LNCaP clone FGC (cell line): ENCODE data around the gene LPIN1.
"Not testable (repeated sequence)": the region's sequence is repeated elsewhere in the genome, so short reads cannot be mapped to it uniquely, and the experiment has no call there.

Source experiments
- DNase-seq: peaks from one replicate; pipeline ENCODE4 v3.0.0-alpha.2; 2011; ENCODE audit warnings: low read depth
- H3K4me3 ChIP-seq: 2 replicates; pipeline ENCODE4 v1.5.1; 2011; ENCODE audit warnings: mild to moderate bottlenecking, low read depth, low read length, control low read depth
- TF ChIP-seq, protein P1 (sequence below): IDR thresholded peaks from 2 replicates; pipeline ENCODE4 v1.5.1; 2012; ENCODE audit warnings: mild to moderate bottlenecking; ENCODE audit not compliant: control insufficient read depth, insufficient read depth; ENCODE audit errors: extremely low read depth

LPIN1 gene

DNA sequence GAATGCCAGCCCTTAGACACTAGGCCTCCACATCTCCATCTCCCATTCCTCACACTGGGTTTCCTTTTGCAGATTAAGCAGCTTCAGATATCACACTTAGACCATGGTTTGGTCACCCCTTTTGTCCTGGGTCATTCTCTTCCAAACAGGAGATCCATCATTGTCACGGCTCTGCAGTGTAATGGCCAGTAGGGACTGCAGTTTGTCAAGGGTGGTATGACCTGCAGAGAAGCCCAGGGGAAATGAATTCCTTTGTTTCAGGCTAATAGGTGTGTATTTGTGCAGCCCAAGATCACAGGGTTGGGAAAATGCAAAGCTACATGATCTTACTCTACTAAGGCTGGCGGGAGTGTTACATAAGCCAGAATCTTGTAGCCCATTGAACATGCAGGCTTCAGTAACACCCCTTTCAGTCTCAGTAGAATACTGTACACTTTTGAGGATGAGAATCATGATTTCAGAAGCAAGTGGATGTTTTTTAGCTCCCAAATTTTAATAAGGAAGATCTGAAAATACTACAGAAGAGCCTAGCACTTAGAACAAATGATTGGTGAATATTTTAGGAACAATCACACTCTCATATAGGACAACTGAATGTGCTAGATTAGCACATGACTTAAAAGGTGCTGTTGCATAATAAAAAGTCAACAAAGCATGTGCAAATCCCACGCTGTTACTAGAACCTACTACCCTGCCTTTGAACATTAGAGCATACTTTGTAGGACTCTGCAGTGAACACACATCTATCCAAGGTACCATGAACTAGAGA, 24.0 kb upstream of the LPIN1 start:
- no peak overlapping the region for H3K4me3 ChIP-seq
- DNase-seq: no peak
- TF ChIP-seq, protein P1, sequence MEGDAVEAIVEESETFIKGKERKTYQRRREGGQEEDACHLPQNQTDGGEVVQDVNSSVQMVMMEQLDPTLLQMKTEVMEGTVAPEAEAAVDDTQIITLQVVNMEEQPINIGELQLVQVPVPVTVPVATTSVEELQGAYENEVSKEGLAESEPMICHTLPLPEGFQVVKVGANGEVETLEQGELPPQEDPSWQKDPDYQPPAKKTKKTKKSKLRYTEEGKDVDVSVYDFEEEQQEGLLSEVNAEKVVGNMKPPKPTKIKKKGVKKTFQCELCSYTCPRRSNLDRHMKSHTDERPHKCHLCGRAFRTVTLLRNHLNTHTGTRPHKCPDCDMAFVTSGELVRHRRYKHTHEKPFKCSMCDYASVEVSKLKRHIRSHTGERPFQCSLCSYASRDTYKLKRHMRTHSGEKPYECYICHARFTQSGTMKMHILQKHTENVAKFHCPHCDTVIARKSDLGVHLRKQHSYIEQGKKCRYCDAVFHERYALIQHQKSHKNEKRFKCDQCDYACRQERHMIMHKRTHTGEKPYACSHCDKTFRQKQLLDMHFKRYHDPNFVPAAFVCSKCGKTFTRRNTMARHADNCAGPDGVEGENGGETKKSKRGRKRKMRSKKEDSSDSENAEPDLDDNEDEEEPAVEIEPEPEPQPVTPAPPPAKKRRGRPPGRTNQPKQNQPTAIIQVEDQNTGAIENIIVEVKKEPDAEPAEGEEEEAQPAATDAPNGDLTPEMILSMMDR: no peak

DNA sequence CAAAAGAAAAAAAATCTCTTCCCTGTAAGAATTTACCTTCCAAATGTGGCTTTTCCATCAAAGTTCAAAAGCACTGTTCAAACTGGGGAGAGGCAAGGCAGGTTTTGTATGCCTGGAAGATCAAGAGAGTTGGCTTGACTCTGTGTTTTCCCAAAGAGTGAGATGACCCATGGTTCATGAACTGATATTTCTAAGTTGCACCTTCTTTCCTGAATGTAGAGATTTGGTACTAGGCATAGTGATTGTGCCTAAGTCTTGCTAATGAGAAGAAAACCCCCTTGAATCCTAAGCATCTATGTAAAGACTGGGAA, 23.4 kb upstream of the LPIN1 start:
- H3K4me3 ChIP-seq: no peak overlapping the region
- no peak for DNase-seq
- TF ChIP-seq, protein P1: no peak

DNA sequence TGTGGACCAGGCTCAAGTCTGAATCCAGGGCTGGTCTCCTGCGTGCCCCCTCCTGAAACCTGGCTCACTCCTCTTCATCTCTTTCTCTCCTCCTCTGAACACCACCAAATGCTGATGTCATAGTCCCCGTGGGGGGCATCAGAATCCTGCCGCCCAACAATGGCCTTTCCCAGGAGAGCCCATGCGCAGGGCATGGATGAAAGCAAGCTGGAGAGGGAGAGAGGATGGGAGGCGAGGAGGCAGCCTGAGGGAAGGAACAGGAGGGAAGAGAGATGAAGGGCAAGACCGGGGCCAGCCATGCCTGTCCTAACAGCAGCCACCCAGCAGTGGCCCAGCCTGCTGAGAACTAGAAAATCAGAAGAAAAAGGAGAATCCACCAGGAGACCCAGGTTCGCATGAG, 22.3 kb upstream of the LPIN1 start:
- no peak for DNase-seq
- TF ChIP-seq, protein P1: no peak
- no peak overlapping the region for H3K4me3 ChIP-seq

DNA sequence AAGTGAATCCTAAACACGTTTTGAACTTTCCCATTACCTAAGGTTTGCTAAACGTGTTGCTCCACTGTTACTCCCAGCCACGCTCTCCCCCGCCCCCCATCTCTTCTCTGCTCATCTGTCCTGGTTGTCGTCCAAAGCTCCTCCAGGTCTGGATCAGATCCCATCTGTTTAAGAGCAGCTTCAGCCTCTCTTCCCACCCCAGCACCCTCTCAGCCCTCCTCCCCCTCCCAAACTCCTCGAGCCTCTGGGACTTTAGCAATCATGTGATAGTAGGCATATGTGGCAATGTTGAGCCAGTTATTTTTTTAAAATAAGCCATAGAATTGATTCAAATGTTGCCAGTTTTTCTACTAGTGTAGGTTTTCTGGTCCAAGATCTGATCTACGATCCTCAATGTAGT, 20.0 kb upstream of the LPIN1 start:
- DNase-seq: no peak
- TF ChIP-seq, protein P1: no peak
- H3K4me3 ChIP-seq: no peak overlapping the region

DNA sequence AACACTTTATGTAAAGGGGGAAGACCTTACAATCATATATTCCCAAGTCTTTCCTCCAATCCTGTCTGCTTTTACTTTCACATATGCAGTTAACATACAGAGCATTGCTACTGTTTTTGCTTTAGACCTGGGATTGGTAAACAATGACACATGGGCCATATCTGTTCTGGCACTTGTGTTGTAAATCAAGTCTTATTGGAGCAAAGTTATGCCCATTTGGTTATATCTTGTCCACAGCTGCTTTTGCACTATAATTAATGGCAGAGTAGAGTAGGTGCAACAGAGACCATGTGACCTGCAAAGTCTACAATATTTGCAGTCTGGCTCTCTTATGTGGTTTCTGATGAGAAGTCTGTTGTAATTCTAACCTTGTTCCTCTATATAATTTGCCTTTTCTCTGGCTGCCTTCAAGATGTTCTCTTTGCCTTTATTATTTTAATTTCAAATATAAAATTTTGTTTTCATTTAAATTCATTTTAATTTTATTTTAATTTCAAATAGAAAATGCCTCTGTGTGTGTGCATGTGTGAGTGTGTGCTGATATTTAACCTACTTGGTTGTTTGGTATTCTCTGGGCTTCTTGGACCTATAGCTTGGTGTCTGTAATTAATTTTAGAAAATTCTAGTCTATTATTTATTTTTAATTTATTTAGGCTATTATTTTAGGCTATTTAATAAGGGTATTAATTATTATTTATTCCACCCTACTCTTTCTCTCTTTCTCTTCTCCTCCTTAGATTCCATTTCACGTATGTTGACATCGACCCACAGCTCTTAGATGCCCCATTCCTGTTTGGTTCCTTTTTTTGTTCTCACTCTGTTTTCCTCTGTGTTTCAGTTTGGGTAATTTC, 16.8 kb upstream of the LPIN1 start:
- TF ChIP-seq, protein P1: no peak
- DNase-seq: no peak
- H3K4me3 ChIP-seq: no peak overlapping the region

DNA sequence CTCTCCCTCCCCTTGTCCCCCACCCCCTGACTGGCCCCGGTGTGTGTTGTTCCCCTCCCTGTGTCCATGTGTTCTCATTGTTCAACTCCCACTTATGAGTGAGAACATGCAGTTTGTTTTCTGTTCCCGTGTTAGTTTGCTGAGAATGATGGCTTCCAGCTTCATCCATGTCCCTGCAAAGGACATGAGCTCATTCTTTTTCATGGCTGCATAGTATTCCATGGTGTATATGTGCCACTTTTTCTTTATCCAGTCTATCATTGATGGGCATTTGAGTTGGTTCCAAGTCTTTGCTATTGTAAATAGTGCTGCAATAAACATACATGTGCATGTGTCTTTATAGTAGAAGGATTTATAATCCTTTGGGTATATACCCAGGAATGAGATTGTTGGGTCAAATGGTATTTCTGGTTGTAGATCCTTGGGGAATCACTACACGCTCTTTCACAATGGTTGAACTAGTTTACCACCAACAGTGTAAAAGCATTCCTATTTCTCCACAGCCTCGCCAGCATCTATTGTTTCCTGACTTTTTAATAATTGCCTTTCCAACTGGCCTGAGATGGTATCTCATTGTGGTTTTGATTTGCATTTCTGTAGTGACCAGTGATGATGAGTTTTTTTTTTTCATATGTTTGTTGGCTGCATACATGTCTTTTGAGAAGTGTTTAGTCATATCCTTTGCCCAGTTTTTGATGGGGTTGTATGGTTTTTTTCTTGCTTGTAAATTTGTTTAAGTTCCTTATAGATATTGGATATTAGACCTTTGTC, 15.0 kb upstream of the LPIN1 start:
- not testable (repeated sequence) for H3K4me3 ChIP-seq, DNase-seq

DNA sequence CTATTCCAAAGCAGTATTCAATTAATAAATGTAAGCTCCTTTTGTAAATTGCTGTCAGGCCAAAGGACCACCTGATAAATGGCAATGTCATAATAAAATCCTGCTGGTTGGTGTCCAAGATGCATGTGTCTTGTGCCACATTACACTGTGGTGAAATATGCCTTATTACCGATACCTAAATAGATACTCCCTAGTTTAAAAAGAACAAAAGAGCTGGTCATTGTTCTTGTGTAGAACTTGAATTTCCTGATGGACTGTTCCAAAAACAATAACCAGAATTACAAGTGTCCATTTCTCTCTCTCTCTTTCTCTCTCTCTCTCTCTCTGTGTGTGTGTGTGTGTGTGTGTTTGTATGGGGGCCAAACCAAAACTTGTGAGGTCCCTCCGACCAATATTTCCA, 13.8 kb upstream of the LPIN1 start:
- TF ChIP-seq, protein P1: no peak
- no peak for DNase-seq
- H3K4me3 ChIP-seq: no peak overlapping the region

DNA sequence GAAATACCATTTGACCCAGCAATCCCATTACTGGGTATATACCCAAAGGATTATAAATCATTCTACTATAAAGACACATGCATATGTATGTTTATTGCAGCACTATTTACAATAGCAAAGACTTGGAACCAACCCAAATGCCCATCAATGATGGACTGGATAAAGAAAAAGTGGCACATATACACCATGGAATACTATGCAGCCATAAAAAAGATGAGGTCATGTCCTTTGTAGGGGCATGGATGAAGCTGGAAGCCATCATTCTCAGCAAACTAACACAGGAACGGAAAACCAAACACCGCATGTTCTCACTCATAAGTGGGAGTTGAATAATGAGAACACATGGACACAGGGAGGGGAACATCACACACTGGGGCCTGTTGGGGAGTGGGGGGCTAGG, 8.6 kb upstream of the LPIN1 start:
- not testable (repeated sequence) for H3K4me3 ChIP-seq, DNase-seq
